Suppressor macrophage (primary cell): ENCODE measurements around the gene DLG4.

ENCODE experiments used
- DNase-seq, 4 experiments: peaks; one replicate each; pipeline ENCODE4 v3.0.0-alpha.2; 2020 to 2022

Gene DLG4

DNA sequence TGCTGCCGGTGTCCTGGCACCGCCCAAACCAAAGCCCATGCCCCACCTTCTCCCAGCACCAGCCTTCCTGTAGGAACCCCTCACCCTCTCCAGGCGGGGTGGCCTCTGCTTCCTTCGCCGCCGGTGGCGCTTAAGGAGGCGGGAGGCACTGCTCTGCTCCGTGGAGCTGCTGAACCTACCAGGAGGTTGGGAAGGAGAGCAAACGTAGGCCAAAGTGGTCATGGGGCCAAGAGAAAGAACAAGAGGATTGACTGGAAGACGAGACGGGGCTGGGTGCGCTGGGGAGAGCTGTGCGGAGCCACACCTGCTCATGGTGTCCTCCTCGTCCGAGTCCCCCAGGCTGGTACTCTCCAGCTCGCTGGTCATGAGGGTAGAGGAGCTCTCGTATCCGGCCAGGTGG, 9.9 kb upstream of the DLG4 start:
- no peak for DNase-seq

DNA sequence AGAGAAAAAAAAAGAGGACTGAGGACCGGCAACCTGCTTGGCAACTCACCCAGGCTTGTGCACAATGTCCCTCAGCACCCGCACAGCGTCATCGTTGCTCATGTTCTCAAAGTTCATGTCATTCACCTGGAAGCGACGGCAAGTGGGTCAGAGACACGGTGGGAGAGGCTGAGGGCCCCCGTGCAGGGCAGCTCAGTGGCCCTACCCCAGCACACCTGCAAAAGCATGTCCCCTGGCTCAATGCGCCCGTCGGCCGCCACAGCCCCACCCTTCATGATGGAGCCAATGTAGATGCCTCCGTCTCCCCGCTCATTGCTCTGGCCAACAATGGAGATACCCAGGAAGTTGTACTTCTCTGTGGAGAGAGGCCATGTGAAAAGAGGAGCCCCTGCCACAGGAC, 9.3 kb upstream of the DLG4 start:
- no peak for DNase-seq

DNA sequence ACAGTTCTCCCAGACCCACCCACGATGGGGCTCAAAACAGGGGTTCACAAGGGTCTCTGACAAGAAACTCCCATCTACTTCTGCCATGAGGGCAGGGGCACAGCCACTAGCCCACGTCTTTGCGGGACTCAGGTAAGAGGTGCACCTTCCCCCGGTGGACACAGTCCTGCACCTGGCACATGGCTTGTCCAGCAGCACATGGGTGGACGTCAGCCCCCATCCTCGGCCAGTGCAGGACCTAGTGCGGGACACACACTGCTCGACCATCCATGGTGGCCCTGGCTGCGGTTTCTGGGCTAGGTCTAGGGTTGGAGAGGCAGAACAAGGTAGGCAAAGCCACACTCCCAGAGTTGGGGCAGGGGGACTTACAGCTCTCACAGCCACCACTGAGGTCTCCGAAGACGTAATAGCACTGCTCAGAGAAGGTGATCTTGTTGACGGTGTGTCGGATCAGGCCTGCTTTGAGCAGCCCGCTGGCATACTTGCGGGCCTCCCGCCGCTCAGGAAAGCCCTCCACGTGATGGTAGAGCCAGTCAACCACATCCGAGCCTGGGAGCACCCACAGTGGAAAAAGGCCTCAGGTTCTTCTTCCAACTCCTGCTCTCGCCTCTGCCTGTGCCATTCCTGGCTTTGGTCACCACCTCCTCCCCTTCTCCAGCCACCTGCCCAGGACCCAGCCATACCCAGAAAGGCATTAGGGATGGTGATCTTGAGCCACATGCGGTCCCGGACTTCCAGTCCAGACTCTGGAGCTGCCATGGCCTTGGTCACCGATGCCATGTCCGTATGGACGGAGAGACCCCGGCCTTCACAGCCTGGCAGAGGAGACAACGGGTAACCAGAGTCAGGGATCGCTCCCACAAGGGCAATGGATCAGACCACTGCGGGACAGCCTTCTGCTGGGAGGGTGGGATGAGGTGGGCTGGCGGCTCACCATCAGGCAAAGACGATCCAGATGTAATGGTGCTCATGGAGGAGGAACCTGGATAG, 7.4 kb upstream of the DLG4 start:
- no peak for DNase-seq

DNA sequence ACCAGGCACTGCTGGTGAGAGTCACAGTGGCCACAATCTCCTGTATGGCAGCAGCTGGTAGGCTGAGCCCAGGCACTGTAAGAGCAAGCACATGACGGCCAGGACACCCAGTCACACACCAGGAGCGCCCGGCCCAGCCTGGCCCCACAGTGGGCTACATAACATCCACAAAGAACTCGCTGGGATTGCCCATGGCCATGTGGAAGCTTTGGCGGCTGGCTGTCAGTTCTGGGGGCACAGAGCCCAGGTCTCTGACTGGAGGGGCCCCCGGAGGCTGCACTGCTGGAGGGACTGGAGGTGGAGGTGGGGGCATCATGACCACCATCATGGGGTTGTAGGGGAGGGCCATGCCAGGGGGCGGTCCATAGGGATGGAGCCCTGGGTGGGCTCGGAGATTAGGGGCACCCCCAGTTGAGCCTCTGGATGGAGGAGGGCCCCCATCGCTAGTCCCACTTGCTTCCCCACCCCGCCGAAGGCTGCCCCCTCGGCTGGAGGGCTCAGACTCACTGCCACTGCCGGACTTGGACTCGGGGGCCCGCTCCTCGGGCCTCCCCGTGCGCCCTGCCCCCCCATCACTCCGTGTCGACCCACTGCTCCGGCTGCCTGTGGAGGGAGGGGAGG, 6.2 kb upstream of the DLG4 start:
- no peak for DNase-seq

DNA sequence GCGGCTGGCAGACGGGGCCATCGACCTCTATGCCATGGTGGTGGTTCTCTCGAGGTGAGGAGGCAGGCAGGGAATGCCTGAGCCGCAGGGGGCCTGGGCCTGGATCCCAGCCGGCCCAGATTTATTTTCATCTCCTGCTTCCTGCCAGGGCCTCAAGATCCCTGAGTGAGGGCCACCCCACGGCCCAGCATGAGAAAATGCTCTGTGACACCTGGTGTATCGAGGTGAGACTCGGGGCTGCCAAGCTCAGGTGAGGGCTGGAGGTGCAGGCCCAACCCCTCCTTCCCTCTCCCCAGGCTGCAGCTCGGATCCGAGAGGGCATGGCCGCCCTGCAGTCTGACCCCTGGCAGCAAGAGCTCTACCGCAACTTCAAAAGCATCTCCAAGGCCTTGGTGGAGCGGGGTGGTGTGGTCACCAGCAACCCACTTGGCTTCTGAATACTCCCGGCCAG, 5.0 kb upstream of the DLG4 start:
- DNase-seq, result no peak

DNA sequence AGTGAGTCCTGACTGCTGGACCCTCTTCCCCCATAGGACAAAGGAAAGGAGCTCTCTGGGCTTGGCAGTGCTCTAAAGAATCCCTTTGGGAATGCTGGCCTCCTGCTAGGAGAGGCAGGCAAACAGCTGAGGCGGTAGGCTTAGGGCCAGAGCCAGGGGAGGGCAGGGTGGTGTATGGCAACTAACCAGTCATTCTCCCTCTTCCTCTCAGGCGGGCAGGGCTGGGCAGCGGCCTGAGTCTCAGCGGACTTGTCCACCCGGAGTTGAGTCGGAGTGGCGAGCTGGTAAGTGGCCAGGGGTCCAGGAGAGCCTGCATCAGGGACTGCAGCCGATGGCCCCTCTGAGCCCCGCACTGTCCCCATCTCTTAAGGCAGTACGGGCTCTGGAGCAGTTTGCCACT, 4.5 kb upstream of the DLG4 start:
- DNase-seq, result no peak

DNA sequence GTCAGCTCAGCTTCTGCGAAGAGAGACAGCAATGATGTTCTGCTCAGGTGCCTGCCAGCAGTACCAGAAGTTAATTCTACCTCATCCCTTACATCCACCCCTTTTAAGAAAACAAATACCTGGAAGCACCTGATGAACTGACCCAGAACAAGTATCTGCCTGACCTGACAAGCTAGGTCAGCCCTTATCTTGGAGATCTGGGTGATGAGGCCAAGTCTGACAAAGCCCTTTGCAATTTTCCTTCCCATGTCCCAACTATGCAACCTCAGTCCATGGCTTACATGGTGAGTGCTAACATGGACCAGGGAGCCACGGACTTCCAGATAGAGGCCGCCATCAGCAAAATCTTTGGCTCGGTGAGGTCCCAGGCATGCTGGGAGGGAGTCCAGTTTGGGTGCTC, 3.7 kb upstream of the DLG4 start:
- DNase-seq, result no peak

DNA sequence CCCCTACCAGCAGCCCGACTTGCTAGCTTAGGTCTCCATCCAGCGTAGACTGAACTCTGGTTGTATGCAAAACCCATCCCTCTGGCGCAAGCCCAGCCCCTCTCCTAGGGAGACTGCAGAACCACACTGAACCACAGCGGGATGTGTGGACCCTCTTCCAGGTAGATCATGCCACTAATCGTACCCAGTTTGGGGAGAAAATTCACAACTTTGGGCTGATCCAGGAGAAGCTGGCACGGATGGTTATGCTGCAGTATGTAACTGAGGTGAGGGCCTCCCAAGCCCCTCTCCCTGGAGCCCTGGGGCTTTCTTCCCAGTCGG, 3.3 kb upstream of the DLG4 start:
- DNase-seq, result no peak

DNA sequence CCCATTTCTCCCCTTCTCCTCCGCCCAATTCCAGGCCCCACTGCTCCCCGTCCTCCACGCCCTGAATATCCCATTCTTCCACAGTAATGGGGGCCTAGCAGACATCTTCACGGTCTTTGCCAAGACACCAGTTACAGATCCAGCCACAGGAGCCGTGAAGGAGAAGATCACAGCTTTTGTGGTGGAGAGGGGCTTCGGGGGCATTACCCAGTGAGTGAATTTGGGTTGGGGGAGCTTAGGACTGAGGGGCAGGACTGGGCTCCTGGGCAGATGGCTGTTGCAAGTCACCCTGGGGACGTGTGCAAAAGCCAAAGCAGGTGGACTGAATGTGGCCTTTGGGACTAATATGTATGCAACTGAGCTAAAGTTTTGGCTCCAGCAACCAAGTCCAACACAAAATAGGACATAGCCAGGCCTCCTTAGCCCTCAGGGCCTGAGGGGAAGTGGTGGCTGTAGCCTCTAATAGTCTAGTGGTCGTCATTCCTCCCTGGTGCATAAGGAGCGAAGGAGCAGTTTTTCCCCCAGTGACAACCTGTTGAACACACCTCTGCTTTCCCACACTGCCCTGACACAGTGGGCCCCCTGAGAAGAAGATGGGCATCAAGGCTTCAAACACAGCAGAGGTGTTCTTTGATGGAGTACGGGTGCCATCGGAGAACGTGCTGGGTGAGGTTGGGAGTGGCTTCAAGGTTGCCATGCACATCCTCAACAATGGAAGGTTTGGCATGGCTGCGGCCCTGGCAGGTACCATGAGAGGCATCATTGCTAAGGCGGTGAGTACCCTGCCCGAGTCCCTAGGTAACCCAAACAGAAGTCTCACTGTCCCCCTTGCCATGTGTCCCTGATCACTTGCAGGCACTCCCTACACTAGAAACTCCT, 2.7 kb upstream of the DLG4 start:
- no peak for DNase-seq

DNA sequence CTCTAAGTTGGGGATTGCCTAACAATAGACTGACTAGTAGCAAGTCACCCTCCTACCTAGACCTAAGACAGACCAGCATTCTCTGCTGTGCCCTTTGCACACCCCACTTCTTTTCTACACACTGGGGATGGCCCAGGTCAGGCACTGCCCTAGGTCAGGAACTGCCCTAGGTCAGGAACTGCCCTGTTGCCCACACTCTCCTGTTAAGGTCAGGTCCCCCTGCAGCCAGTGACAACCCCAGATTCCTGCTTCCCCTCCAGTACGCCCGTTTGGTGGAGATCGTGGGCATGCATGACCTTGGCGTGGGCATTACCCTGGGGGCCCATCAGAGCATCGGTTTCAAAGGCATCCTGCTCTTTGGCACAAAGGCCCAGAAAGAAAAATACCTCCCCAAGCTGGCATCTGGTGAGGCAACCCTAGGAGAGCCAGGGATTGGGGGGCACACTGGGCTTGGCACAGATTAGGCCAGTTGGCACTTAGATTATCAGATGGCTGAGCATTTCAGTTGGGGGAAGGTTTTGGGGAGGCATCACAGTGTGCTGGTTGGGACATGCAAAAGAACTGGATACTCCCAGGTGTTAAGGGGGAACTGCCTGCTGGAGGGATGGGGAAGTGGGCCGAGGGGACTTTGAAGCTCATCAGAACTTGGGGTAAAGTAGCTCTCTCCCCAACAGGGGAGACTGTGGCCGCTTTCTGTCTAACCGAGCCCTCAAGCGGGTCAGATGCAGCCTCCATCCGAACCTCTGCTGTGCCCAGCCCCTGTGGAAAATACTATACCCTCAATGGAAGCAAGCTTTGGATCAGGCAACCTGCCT, 1.8 kb upstream of the DLG4 start:
- no peak for DNase-seq

DNA sequence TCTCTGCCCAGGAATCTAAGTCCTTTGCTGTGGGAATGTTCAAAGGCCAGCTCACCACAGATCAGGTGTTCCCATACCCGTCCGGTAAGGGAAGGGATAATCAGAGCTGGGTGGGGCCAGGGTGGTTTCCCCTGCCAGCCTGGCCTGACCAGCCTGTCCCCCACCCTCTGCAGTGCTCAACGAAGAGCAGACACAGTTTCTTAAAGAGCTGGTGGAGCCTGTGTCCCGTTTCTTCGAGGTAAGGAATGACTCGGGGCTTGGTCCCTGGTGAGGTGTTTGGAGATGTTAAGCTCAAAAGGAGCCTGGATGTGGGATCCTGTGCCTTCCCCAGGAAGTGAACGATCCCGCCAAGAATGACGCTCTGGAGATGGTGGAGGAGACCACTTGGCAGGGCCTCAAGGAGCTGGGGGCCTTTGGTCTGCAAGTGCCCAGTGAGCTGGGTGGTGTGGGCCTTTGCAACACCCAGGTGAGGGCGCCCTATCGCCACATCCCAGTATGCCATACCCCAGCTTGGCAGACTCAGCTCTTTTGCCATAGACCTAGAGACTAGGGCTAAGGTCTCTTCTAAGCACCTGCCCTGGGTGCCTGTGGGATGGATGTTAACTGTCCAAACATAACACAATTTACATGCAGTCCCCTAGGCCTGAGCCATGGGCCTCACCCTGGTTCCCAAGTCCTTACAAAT, 1.1 kb upstream of the DLG4 start:
- peak; percentile 58 to 79 (median 66) for DNase-seq

DNA sequence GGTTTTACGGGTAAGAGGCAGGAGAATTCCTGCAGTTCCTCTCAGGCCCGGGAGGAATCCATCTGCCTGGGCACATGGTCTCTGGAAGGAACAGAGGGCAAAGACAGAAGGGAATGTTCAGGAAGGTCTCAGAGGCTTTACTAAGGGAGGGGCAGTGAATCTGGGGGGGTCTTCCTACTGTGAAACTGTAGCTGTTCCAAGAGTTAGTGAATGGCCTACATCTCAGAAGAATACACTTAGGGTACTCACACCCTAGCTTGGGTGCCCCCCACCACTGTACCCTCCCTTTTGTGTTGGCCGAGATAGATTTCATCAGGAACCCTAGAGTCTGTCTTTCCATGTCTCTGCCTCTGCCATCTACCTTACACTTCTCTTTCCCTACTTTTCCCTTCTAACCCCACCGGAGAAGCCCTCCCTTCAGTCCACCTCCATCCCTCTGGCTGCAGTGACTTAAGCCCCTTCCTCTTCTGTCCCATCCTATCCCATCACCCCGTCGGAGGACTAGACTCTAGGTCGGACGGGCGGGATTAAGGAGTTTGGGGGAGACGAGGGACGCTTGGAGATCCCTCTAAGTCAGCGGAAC, 316 bp downstream of the DLG4 start:
- peak in 3 of 4 experiments; percentile 19 to 27 (median 23) for DNase-seq

DNA sequence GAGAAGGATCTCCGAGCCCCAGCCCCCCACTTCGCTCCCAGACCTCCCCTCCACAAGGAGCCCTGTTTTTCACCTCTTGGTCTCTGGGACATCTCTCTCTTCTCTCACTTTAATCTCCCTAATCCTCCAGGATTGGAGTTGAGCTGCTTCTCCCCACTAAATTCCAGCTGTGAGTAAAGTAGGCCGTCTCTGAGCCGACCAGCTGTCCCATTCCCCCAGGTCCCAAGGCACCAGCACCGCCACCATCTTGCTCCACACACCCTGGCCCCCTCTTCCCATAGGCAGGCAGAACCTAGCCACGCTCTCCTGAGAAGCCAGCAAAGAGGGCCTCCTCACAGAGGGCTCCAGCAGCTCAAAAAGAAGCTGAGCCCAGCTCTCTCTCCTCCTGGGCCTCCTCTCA, 878 bp downstream of the DLG4 start:
- no peak for DNase-seq

DNA sequence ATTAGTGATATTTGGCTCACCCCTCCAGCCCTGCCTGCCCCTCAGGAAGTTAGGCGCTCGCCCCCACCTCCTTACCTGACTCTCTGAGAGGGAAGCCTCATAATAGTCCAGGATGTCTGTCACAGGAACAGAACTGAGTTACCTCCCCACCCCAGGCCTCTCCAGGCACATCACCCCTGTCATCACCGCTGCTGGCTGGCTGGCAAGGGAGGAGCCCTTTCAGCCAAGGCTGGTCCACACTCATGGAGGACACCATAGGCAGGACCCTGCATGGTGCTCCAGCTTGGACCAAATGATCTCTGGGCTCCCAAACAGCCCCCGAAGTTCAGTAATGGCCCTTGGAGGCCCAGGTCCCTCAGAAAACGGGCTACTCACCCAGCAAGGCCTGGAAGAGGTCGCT, 1.5 kb downstream of the DLG4 start:
- DNase-seq, result no peak

DNA sequence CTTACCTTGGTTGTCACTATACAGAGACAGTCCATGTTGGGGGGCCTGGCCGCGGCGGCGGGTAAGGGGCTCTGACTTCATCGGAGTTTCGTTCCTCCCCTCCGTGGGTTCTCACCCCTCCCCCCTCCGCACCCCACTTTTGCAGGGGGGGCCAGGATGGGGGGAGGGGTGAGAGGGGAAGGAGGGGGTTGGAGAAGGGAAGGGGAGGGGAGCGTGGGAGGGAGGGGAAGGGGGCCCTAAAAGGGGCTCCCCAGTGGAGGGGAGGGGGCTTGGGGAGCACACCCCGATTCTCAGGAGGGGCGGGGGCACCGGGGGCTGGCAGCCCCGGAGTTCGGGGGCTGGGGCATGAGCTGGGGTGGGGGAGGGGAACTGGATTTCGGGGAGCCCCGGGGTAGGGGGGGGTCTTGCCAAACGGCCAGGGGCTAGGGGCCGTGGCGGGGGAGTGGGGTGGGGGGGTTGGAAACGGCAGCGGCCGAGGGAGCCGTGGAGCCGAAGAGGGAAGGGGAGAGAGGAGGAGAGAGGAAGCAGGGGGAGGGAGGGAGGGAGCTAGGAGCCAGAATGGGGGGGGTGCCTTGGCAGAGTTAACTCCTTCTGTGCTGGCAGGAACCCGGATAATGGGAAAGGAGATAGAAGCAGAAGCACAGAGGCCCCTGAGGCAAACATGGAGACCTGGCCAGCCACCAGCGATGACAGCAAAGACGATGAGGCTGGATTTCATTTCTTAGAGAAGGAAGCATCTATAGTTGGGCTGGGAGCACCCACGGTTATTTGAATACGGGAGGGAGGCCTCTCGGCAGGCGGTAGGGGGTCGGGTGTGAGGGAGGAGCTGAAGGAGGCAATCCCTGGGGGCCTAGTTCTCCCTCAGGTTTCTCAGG, 2.3 kb downstream of the DLG4 start:
- DNase-seq, result peak; percentile 48 to 75 (median 67)

DNA sequence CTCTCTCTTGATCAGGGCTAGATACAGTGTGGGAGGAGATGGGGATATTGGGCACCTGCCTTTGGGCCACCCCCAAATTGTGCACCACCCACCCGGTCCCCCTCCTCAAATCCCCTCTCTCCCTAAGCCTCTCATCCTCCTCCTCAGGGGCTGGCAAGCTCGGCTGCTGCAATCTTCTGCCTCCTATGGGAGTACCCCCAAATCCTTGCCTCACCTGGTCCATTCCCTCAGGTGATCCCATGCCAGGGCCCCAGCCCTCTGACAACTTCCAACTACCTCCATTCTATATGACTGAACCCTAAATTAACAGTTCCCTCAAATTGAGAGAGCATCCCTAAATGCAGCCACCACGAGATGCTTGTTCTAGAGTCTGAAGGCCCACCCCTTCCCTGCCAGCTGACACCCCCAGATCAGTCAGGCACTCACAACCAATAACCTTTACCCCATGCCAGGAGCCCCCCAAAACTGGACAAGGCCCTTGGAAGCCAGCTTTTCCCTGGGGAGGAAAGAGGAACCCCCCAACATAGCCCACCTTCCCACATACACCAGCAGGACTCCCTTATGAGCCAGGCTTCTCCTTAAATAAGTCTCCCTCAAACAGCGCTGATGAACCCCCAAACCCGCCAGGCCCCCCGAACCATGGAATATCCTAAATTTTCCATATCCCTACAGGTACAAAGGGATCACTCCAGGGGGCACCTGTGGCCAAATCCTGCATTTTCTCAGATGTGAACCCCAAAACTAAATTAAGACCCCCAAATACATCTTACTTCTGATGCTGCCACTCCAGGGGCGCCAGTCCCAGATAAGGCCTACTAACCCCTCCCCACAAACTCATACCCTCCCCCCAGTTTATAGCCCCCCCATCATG, 3.2 kb downstream of the DLG4 start:
- DNase-seq, result peak in 1 of 4 experiments; percentile 17

DNA sequence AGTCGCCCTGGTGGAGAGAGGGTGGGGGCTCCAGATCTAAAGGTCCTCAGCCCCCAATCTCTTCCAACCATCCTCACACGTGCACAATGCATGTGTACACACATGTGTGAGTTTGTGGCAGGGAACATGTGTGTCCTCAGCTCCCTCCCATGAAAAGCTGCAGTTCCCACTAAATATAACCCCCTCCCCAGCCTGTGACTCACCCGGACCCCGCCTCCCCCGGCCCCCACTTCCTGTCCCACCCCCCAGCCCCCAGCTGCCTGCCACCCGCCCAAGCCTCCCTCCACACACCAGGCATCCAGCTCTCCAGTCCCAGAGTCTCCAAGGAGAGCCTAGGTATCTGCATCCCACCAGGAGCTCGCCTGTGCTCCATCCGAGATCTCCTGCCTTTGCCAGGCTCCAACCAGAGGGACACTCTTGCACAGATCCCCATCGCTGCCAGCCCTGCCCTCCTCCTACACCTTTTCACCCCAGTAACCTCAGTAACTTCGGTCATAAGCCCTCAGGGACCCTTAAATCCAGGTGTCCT, 3.9 kb downstream of the DLG4 start:
- DNase-seq, result no peak

DNA sequence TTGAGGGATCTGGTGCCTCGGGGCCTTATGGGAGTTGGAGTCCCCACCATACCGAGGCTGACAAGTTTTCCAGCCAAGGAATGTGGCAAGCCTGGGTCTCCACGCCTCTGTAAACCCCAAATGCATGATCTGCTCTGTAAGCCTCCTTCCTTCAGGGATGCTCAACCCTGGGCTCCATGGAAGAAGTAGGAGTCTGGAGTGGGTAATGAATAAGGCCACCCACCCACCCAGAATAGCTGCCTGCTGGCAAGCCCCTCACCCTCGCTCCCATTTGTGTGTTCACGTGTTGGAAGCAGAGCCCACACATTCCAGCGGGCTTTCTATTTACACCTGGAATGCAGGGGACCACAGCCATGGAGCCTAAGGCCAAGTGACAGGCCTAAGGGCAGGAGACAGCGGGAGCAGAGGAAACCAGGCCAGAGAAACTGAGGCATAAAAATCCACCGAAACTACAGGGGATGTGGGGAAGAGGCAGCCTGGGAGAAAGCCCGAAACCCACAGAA, 4.4 kb downstream of the DLG4 start:
- DNase-seq, result no peak
